Spleen (tissue), 11 donors: Measurements from ENCODE around the gene LRMDA. TPM values are rescaled to one million over a fixed set of nuclear protein-coding genes. Genes with fewer than 3 reads are reported as not detected.
"Not testable (repeated sequence)": the region's sequence is repeated elsewhere in the genome, so short reads cannot be mapped to it uniquely, and the experiment has no call there.

Experiments
- DNase-seq: peaks from one replicate; pipeline ENCODE4 v3.0.0-alpha.2; 2020
- H3K27ac ChIP-seq, 8 donors: fragments of 200-600 bp; sonication (generic) in 7 of 8; 1 replicate in 4 of 8; 2 replicates in 4 of 8; pipeline versions ENCODE4 v1.5.0 to v1.8.0; 2016 to 2021; ENCODE audit warnings: inconsistent platforms in 4 of 8, mild to moderate bottlenecking in 4 of 8, moderate library complexity in 1 of 8
- H3K27me3 ChIP-seq, 7 donors: fragments of 200-600 bp; sonication (generic) in 6 of 7; replicated peaks in 1 of 7; 1 replicate in 4 of 7; 2 replicates in 3 of 7; pipeline versions ENCODE4 v1.5.0 to v1.8.0; 2016 to 2021; ENCODE audit warnings: inconsistent platforms in 3 of 7, mild to moderate bottlenecking in 1 of 7
- H3K36me3 ChIP-seq, 6 donors: fragments of 200-600 bp; sonication (generic) in 5 of 6; 1 replicate in 4 of 6; 2 replicates in 2 of 6; pipeline versions ENCODE4 v1.5.0 to v1.8.0; 2016 to 2021; ENCODE audit warnings: inconsistent platforms in 2 of 6
- H3K4me1 ChIP-seq, 6 donors: fragments of 200-600 bp; sonication (generic) in 5 of 6; 1 replicate in 3 of 6; 2 replicates in 3 of 6; pipeline versions ENCODE4 v1.5.0 to v1.8.0; 2016 to 2021; ENCODE audit warnings: inconsistent platforms in 3 of 6
- H3K4me3 ChIP-seq, 8 donors: fragments of 200-600 bp; sonication (generic) in 7 of 8; 1 replicate in 4 of 8; 2 replicates in 4 of 8; pipeline versions ENCODE4 v1.5.0 to v1.8.0; 2016 to 2021; ENCODE audit warnings: inconsistent platforms in 4 of 8, mild to moderate bottlenecking in 4 of 8, moderate library complexity in 2 of 8
- H3K9me3 ChIP-seq, 8 donors: fragments of 200-600 bp; sonication (generic) in 7 of 8; 1 replicate in 4 of 8; 2 replicates in 4 of 8; pipeline versions ENCODE4 v1.5.0 to v1.8.0; 2016 to 2021; ENCODE audit warnings: inconsistent platforms in 4 of 8
- CTCF ChIP-seq, 11 experiments: fragments of 200-600 bp in 7 of 11; fragments of 450-650 bp in 4 of 11; sonication (generic) in 4 of 11; IDR thresholded peaks in 8 of 11; conservative IDR thresholded peaks in 3 of 11; 1 replicate in 7 of 11; 2 replicates in 4 of 11; pipeline versions ENCODE4 v1.4.0 to v1.8.0; 2016 to 2021; ENCODE audit warnings: antibody characterized with exemption in 11 of 11, inconsistent platforms in 4 of 11, mild to moderate bottlenecking in 1 of 11
- POLR2A ChIP-seq, 3 donors: fragments of 450-650 bp; IDR thresholded peaks; one replicate each; pipeline ENCODE4 v1.5.1; 2017; ENCODE audit warnings: antibody characterized with exemption in 3 of 3, mild to moderate bottlenecking in 1 of 3
- POLR2AphosphoS5 ChIP-seq, 3 donors: sonication (generic); formaldehyde crosslinking; IDR thresholded peaks; one replicate each; pipeline ENCODE4 v1.5.1; 2017; ENCODE audit warnings: antibody characterized with exemption in 3 of 3
- WGBS, 5 donors: extraction: QIAGEN DNeasy Blood & Tissue Kit in 3 of 5; methylation state at CpG; one replicate each; pipeline versions ENCODE4 v1.1.5 to v1.1.7; 2013 to 2018; 5-methylcytosine and 5-hydroxymethylcytosine counted together
- intact Hi-C: fragments of 100-400 bp; cut with DNase I; formaldehyde crosslinking; loops from one replicate; pipeline ENCODE4 v1.15.0; 2023; ENCODE audit warnings: low total_unique reads
- polyA plus RNA-seq, 3 donors: library from polyadenylated mRNA; stranded (reverse); fragments of 200-250 nt; gene quantifications; one replicate each; pipeline ENCODE4 v1.2.1, GENCODE V29; 2013
- total RNA-seq, 7 donors: library from RNA; depleted of rRNA in 3 of 7; stranded (reverse); fragments of >200 nt in 3 of 7; fragmentation: NEBNext Ultra II Directional in 4 of 7; extraction: Animal tissue kit (Norgen Biotek cat#: 25700) in 4 of 7; gene quantifications; one replicate each; pipeline versions ENCODE4 v1.1.0 to v1.2.1, GENCODE V29; 2016 to 2021
- donor health status: healthy with polysubstance abuse.
- donor health status: DM: no; HTN: no; CAD: no; lungs with moderate emphysema.
- donor health status: DM: no; HTN: no; CAD: no.
- donor health status: Bipolar disorder and iron deficiency.
- donor health status: healthy.
- donor health status: DM: no; HTN: no; CAD: no.
- donor health status: DM: yes; HTN: yes; CAD: no.

The LRMDA gene
- total and polyA plus RNA-seq, 10 donors: 7.3 to 46.6 (median 28.2) TPM

- no peak for DNase-seq
- H3K27ac ChIP-seq: no peak overlapping the region
- WGBS, 5 donors: 78 to 93% (median 87%) methylated on average over 3 of the region's 3 CpGs
These were observed 185.6 kb downstream of the LRMDA start for GRCh38 chr10:75616874-75617478.

GRCh38 chr10:75617485-75618155, 186.2 kb downstream of the LRMDA start:
- no peak overlapping the region for H3K4me3 ChIP-seq
- H3K4me1 ChIP-seq: peaks cover 0 to 23% (median 4%) of the 10 kb centered on the region in 6 donors
- 84 to 97% (median 88%) methylated on average over 4 of the region's 4 CpGs for WGBS, 5 donors
- TF ChIP-seq CTCF (IDR thresholded peaks at IDR 0.05 in 8 of 11, conservative IDR thresholded peaks at IDR 0.05 in 3 of 11) (no peak), POLR2AphosphoS5 (IDR thresholded peaks at IDR 0.05) (no peak), POLR2A (IDR thresholded peaks at IDR 0.05) (no peak)
- H3K27me3 ChIP-seq: no peaks in the 10 kb centered on the region
- no peak for DNase-seq
- no peaks in the 10 kb centered on the region for H3K36me3 ChIP-seq
- no peak overlapping the region for H3K27ac ChIP-seq
- no peaks in the 10 kb centered on the region for H3K9me3 ChIP-seq
- intact Hi-C loops: no loop called here

More at GRCh38 chr10:75616874-75617478, 185.6 kb downstream of the LRMDA start:
- Histone ChIP-seq H3K4me1 (peaks cover 0 to 29% (median 6%) of the 10 kb centered on the region in 6 donors), H3K27me3 (no peaks in the 10 kb centered on the region), H3K9me3 (no peaks in the 10 kb centered on the region), H3K36me3 (no peaks in the 10 kb centered on the region), H3K4me3 (no peak overlapping the region)
- TF ChIP-seq CTCF (IDR thresholded peaks at IDR 0.05 in 8 of 11, conservative IDR thresholded peaks at IDR 0.05 in 3 of 11) (no peak), POLR2AphosphoS5 (IDR thresholded peaks at IDR 0.05) (no peak), POLR2A (IDR thresholded peaks at IDR 0.05) (no peak)
- intact Hi-C loops: no loop called here

- no peaks in the 10 kb centered on the region for H3K9me3 ChIP-seq
- H3K27ac ChIP-seq: no peak overlapping the region
- peaks cover 0 to 7% (median 0%) of the 10 kb centered on the region in 6 donors for H3K4me1 ChIP-seq
- intact Hi-C loops: no loop called here
- WGBS, 5 donors: 79 to 94% (median 88%) methylated on average over 3 of the region's 3 CpGs
- TF ChIP-seq POLR2AphosphoS5 (IDR thresholded peaks at IDR 0.05) (no peak), CTCF (IDR thresholded peaks at IDR 0.05 in 8 of 11, conservative IDR thresholded peaks at IDR 0.05 in 3 of 11) (no peak), POLR2A (IDR thresholded peaks at IDR 0.05) (no peak)
- no peak overlapping the region for H3K4me3 ChIP-seq
- DNase-seq: no peak
- H3K36me3 ChIP-seq: no peaks in the 10 kb centered on the region
- H3K27me3 ChIP-seq: no peaks in the 10 kb centered on the region
These were observed 188.2 kb downstream of the LRMDA start for GRCh38 chr10:75619635-75620034.

- H3K36me3 ChIP-seq: no peaks in the 10 kb centered on the region
- no peak overlapping the region for H3K27ac ChIP-seq
- H3K4me1 ChIP-seq: peaks cover 0 to 7% (median 0%) of the 10 kb centered on the region in 6 donors
- H3K4me3 ChIP-seq: no peak overlapping the region
- H3K9me3 ChIP-seq: no peaks in the 10 kb centered on the region
- no peaks in the 10 kb centered on the region for H3K27me3 ChIP-seq
- intact Hi-C loops: no loop called here
- TF ChIP-seq POLR2A (IDR thresholded peaks at IDR 0.05) (no peak), CTCF (IDR thresholded peaks at IDR 0.05 in 8 of 11, conservative IDR thresholded peaks at IDR 0.05 in 3 of 11) (no peak), POLR2AphosphoS5 (IDR thresholded peaks at IDR 0.05) (no peak)
- no peak for DNase-seq
These were observed 188.9 kb downstream of the LRMDA start for GRCh38 chr10:75620356-75620755.

GRCh38 chr10:75621003-75621402, 189.6 kb downstream of the LRMDA start:
- H3K9me3 ChIP-seq, H3K36me3 ChIP-seq, H3K27ac ChIP-seq, H3K4me3 ChIP-seq, intact Hi-C loops, H3K27me3 ChIP-seq, H3K4me1 ChIP-seq, DNase-seq: not testable (repeated sequence)
- WGBS, 5 donors: 82 to 91% (median 86%) methylated on average over 4 of the region's 4 CpGs
